ENCODE data around the gene CRYGN. TPM values are rescaled to one million over a fixed set of nuclear protein-coding genes. Genes with fewer than 3 reads are reported as not detected.
A peak's percentile ranks its signal among the peaks of the same experiment; 100 is the strongest.

CRYGN gene
- total and polyA plus RNA-seq, 9 of the 15 experiments (the other 6 are each of a cell fraction or from before 2014, with no cell fraction given) = not detected

- no peak for TF ChIP-seq BRF2 (IDR thresholded peaks at IDR 0.05; ENCODE audit: borderline replicate concordance, insufficient read depth, insufficient read length)
- no peak for TF ChIP-seq HNRNPLL (IDR thresholded peaks at IDR 0.05; ENCODE audit: low read depth, low read length, poor library complexity, severe bottlenecking)
Measured at GRCh38 chr7:151392002-151392401, 47.9 kb downstream of the CRYGN start (continued).

- Histone ChIP-seq H3K27ac (ENCODE audit: extremely low read depth, low read depth, low read length) (no peak overlapping the region), H3K4me2 (ENCODE audit: insufficient read depth, low read length) (peak overlapping the region; percentile 8; the same call in 1 of the 2 replicates), H3K36me3 (ENCODE audit: control insufficient read depth, insufficient read depth, low read length) (no peaks in the 10 kb centered on the region), H4K20me1 (replicated peaks; ENCODE audit: control insufficient read depth, insufficient read depth, low read length) (0 out of 2 replicates have a peak, but pooled peaks cover 5% of the 10 kb centered on the region), H3K27me3 (ENCODE audit: control insufficient read depth in 2 of 2, insufficient read depth in 2 of 2, low read length in 2 of 2) (peaks cover 6 to 53% of the 10 kb centered on the region in 2 experiments; a peak in 4 of 5 replicates), H3K4me3 (no peak overlapping the region), H3K9me3 (replicated peaks; ENCODE audit: control insufficient read depth, insufficient read depth, low read depth, low read length) (no peaks in the 10 kb centered on the region), H3K9ac (ENCODE audit: insufficient read depth in 1 of 2, low read depth in 2 of 2, low read length in 2 of 2) (peak overlapping the region in 1 of 2 experiments; percentile 46; a peak in 1 of 4 replicates), H3K9me1 (ENCODE audit: control insufficient read depth, insufficient read depth, low read length) (peaks cover 4% of the 10 kb centered on the region), H3K79me2 (ENCODE audit: control insufficient read depth, insufficient read depth, low read length) (no peaks in the 10 kb centered on the region), H2AFZ (ENCODE audit: low read depth, low read length) (peak overlapping the region; percentile 67), H3K4me1 (replicated peaks in 1 of 2; ENCODE audit: control insufficient read depth in 2 of 2, insufficient read depth in 2 of 2, low read length in 2 of 2) (peaks cover 43 to 76% of the 10 kb centered on the region in 2 experiments)
- TF ChIP-seq ATF1 (CRISPR knock-in tag; IDR thresholded peaks at IDR 0.05) (no peak), ATF1 (tag; IDR thresholded peaks at IDR 0.05) (0 out of 2 replicates have a peak, but pooled peaks have one; percentile 9), ADNP (tag; IDR thresholded peaks at IDR 0.05) (no peak), CLOCK (CRISPR knock-in tag; IDR thresholded peaks at IDR 0.05; ENCODE audit: borderline replicate concordance) (no peak), ZNF133 (CRISPR knock-in tag; IDR thresholded peaks at IDR 0.05) (no peak), C11orf30 (IDR thresholded peaks at IDR 0.05; ENCODE audit: low read depth) (no peak)
- WGBS (ENCODE audit: insufficient coverage, low coverage, missing lambda C conversion rate) = 41% methylated on average over 9 of the region's 9 CpGs
- no peak for DNase-seq (ENCODE audit: extremely low read depth in 1 of 4, low spot score in 3 of 4)
- no TSS peak for BruUV-seq (replicated peaks)
- FAIRE-seq = no peak
- in situ Hi-C loops (cut with MboI) = no loop called here
- intact Hi-C loops (cut with micrococcal nuclease) = loop anchor here (10.0 kb wide), 1 partner anchor 53 kb away; the partner anchor contains the start of gene CRYGN
- ChIA-PET POLR2A (interaction anchor here (0.6 kb wide), 1 partner anchor 19 kb away, joined by 3 read pairs; no protein-coding TSS in a partner anchor), CTCF (ENCODE audit: low intra/inter-chr PET ratio) (no interaction called here)
- ATAC-seq = no peak
Measured at GRCh38 chr7:151391358-151391730, 48.6 kb downstream of the CRYGN start.
